HepG2 (cell line): ENCODE measurements around the gene DMAC2L. TPM values are rescaled to one million over a fixed set of nuclear protein-coding genes. Genes with fewer than 3 reads are reported as not detected.

Experiments used
- ATAC-seq: fragments of 200-7000 bp; cut with Tn5 transposase; 3 replicates; pipeline ENCODE4 v1.9.1; 2020; ENCODE audit warnings: mild to moderate bottlenecking, moderate library complexity
- BruUV-seq: library from RNA; stranded (reverse); fragments of 400-500 nt; replicated peaks from 2 replicates; lab custom pipeline; 2021; lab: Mats Ljungman, UMichigan
- CTCF ChIA-PET: fragments of 300-600 bp; formaldehyde crosslinking; extraction: SDS; loops from one replicate; lab custom pipeline; 2021; ENCODE audit warnings: low total read pairs, inconsistent platforms, low intra/inter-chr PET ratio; lab: Yijun Ruan, JAX
- POLR2A ChIA-PET: fragments of 350-600 bp; sonication (Branson Sonifier 250); formaldehyde crosslinking; loops from one replicate; lab custom pipeline; 2020; ENCODE audit warnings: antibody characterized with exemption, inconsistent platforms; lab: Yijun Ruan, JAX
- DNase-seq: peaks from one replicate; pipeline ENCODE4 v3.0.0-alpha.2; 2015; ENCODE audit warnings: low spot score
- FAIRE-seq: peaks from 3 replicates; lab custom pipeline; 2011; peaks lifted over from hg19 to GRCh38; lab: Jason Lieb, UNC
- H2AFZ ChIP-seq: one replicate; pipeline ENCODE4 v1.6.1; 2011; ENCODE audit warnings: low read length, inconsistent platforms
- H3K27ac ChIP-seq: fragments of 300-600 bp; 3 replicates; pipeline ENCODE4 v1.8.0; 2011; ENCODE audit warnings: mixed run types, mild to moderate bottlenecking, mixed read lengths, low read length, inconsistent platforms; ENCODE audit not compliant: insufficient read depth; ENCODE audit errors: extremely low read length
- H3K27me3 ChIP-seq, 2 experiments: fragments of 200-600 bp in 1 of 2; 2 replicates in 1 of 2; 3 replicates in 1 of 2; pipeline versions ENCODE4 v1.6.0 to v1.8.0; 2011; ENCODE audit warnings: low read length in 2 of 2, mild to moderate bottlenecking in 2 of 2, moderate library complexity in 2 of 2, inconsistent platforms in 1 of 2; ENCODE audit not compliant: insufficient read depth in 2 of 2, control insufficient read depth in 1 of 2
- H3K36me3 ChIP-seq, 2 experiments: fragments of 200-600 bp in 1 of 2; replicated peaks in 1 of 2; 2 replicates in 1 of 2; 3 replicates in 1 of 2; pipeline versions ENCODE4 v1.5.1 to v1.8.0; 2011; ENCODE audit warnings: low read length in 2 of 2, inconsistent platforms in 1 of 2; ENCODE audit not compliant: insufficient read depth in 2 of 2, control insufficient read depth in 1 of 2
- H3K4me1 ChIP-seq: 2 replicates; pipeline ENCODE4 v1.5.1; 2012; ENCODE audit warnings: low read length, inconsistent platforms; ENCODE audit not compliant: insufficient read depth
- H3K4me2 ChIP-seq: 2 replicates; pipeline ENCODE4 v1.6.0; 2011; ENCODE audit warnings: low read depth, low read length, inconsistent platforms
- H3K4me3 ChIP-seq, 3 experiments: fragments of 200-600 bp in 1 of 3; sonication (generic), shearing (Covaris generic) in 1 of 3; replicated peaks in 1 of 3; 2 replicates each; pipeline ENCODE4 v1.5.1; 2011 to 2016; ENCODE audit warnings: low read length in 3 of 3, inconsistent platforms in 2 of 3, low read depth in 2 of 3, mild to moderate bottlenecking in 2 of 3, control low read depth in 1 of 3, mixed read lengths in 1 of 3; ENCODE audit not compliant: insufficient read depth in 1 of 3
- H3K79me2 ChIP-seq: one replicate; pipeline ENCODE4 v1.6.1; 2011; ENCODE audit warnings: low read length, inconsistent platforms; ENCODE audit not compliant: insufficient read depth
- H3K9ac ChIP-seq: 2 replicates; pipeline ENCODE4 v1.6.0; 2011; ENCODE audit warnings: mild to moderate bottlenecking, low read depth, low read length, inconsistent platforms; ENCODE audit not compliant: insufficient read depth
- H3K9me3 ChIP-seq: 2 replicates; pipeline ENCODE4 v1.5.1; 2012; ENCODE audit warnings: mild to moderate bottlenecking, low read length
- H4K20me1 ChIP-seq: 2 replicates; pipeline ENCODE4 v1.6.0; 2011; ENCODE audit warnings: inconsistent platforms, mild to moderate bottlenecking, low read length, moderate library complexity; ENCODE audit not compliant: insufficient read depth
- DMAP1 ChIP-seq: IDR thresholded peaks from 2 replicates; pipeline ENCODE4 v1.6.1; 2016
- TSC22D2 ChIP-seq: sonication (generic); formaldehyde crosslinking; IDR thresholded peaks from 2 replicates; pipeline ENCODE4 v1.5.1; 2020; ENCODE audit warnings: missing genetic modification reagents, mild to moderate bottlenecking, borderline replicate concordance
- ZNF343 ChIP-seq: sonication (generic); formaldehyde crosslinking; IDR thresholded peaks from 2 replicates; pipeline ENCODE4 v1.4.0; 2020; ENCODE audit warnings: mild to moderate bottlenecking, missing genetic modification reagents
- WGBS: methylation state at CpG from one replicate; pipeline ENCODE4 v1.1.6; 2017; ENCODE audit warnings: low lambda C conversion rate; 5-methylcytosine and 5-hydroxymethylcytosine counted together
- in situ Hi-C: cut with HindIII; loops from 2 replicates; pipeline ENCODE4 v1.10.0; 2017; ENCODE audit warnings: low pct_unique_long_range_greater_than_20kb; ENCODE audit not compliant: extremely low pct_ligation_motif_present
- intact Hi-C: fragments of 100-400 bp; cut with micrococcal nuclease; formaldehyde crosslinking; loops from one replicate; pipeline ENCODE4 v1.10.0; 2022; ENCODE audit not compliant: unreplicated experiment
- polyA plus RNA-seq, 8 experiments: library from polyadenylated mRNA; depleted of rRNA in 3 of 8; stranded (reverse) in 7 of 8; unstranded in 1 of 8; fragments of >200 nt; fragmentation: Illumina TruSeq in 4 of 8; extraction: Trizol in 4 of 8; gene quantifications; 2 replicates each; pipeline versions ENCODE4 v1.2.1 to v1.2.3, GENCODE V29; 2011 to 2016; ENCODE audit warnings: low read depth in 4 of 8, missing spikeins in 1 of 8, mixed read lengths in 1 of 8; ENCODE audit not compliant: insufficient read depth in 1 of 8
- total RNA-seq, 5 experiments: library from RNA; depleted of rRNA; stranded (reverse); fragments of >200 nt; fragmentation: Illumina TruSeq; extraction: Trizol; gene quantifications; 2 replicates each; pipeline ENCODE4 v1.2.3, GENCODE V29; 2016; ENCODE audit warnings: low read depth in 1 of 5
- TF ChIP-seq, protein P1 (sequence below): IDR thresholded peaks from 2 replicates; pipeline ENCODE4 v1.6.1; 2016; ENCODE audit warnings: low read depth, missing genetic modification reagents, missing compliant biosample characterization

DMAC2L gene
- total and polyA plus RNA-seq, 2 of the 13 experiments (the other 11 are each of a cell fraction or from before 2014, with no cell fraction given): 19.4 to 23.2 TPM

DNA sequence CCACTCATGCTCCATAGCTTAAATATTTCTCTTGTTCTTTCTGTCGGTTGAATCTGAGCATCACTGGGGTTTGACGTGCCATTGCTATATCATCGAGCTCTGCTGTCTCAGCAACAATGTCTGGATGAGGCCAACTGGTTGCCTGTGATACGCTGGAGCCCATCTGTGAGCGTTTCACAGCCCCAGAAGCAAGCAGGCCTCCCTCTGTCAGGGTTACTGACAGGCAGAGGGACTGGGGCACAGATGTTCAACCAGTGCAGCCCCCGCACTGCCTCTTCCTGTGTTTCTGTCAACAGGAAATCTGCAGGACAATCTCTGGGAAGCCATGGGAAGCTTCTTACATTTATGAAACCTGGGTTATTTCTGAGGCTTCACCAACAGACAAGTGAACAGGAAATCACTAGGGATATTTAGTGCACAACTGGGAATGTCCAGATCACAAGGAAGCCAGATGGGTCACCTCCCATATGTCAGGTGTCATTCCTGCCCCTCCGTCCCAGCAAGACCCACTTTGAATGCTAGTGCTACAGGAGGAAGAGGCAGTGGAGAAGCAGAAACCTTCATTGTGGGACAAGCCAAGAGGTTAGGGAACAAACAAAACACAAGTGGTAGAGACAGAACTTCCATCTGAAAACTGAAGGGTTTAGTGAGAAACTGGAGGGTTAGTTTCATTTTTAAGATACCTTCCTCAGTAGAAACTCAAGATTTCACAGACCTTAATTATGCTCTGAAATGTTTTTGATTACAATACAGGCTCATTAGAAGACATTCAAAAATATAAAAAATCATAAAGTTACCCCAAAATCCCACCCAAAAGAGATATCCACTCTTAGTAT is 24.1 kb downstream of the DMAC2L start (continued):
- no peak for TF ChIP-seq TSC22D2
- TF ChIP-seq, protein P1, sequence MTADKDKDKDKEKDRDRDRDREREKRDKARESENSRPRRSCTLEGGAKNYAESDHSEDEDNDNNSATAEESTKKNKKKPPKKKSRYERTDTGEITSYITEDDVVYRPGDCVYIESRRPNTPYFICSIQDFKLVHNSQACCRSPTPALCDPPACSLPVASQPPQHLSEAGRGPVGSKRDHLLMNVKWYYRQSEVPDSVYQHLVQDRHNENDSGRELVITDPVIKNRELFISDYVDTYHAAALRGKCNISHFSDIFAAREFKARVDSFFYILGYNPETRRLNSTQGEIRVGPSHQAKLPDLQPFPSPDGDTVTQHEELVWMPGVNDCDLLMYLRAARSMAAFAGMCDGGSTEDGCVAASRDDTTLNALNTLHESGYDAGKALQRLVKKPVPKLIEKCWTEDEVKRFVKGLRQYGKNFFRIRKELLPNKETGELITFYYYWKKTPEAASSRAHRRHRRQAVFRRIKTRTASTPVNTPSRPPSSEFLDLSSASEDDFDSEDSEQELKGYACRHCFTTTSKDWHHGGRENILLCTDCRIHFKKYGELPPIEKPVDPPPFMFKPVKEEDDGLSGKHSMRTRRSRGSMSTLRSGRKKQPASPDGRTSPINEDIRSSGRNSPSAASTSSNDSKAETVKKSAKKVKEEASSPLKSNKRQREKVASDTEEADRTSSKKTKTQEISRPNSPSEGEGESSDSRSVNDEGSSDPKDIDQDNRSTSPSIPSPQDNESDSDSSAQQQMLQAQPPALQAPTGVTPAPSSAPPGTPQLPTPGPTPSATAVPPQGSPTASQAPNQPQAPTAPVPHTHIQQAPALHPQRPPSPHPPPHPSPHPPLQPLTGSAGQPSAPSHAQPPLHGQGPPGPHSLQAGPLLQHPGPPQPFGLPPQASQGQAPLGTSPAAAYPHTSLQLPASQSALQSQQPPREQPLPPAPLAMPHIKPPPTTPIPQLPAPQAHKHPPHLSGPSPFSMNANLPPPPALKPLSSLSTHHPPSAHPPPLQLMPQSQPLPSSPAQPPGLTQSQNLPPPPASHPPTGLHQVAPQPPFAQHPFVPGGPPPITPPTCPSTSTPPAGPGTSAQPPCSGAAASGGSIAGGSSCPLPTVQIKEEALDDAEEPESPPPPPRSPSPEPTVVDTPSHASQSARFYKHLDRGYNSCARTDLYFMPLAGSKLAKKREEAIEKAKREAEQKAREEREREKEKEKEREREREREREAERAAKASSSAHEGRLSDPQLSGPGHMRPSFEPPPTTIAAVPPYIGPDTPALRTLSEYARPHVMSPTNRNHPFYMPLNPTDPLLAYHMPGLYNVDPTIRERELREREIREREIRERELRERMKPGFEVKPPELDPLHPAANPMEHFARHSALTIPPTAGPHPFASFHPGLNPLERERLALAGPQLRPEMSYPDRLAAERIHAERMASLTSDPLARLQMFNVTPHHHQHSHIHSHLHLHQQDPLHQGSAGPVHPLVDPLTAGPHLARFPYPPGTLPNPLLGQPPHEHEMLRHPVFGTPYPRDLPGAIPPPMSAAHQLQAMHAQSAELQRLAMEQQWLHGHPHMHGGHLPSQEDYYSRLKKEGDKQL (CRISPR knock-in tag): no peak
- TF ChIP-seq, all 625 proteins: peak for 0

DNA sequence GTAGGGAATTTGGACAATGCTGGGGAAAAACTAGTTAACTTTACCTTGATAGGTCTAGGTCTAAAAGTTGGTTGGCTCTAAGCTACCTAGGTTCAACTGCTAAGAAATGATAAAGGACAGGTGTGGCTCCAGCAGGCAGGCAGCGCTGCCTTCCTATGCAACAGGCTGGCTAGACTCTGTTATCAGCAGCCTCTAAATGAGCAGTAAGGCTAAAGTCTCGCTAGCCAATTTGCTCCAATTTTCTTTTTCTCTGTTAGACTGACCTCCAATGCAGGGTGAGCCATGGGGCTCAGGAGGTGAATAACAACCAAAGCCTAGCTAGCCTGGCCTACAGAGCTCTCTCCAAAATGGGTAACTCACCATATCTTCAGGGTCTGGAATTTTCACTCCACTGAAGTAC is 26.5 kb downstream of the DMAC2L start:
- no TSS peak for BruUV-seq
- no peaks in the 10 kb centered on the region for H3K27me3 ChIP-seq
- CTCF ChIA-PET: no interaction called here
- no peak overlapping the region for H3K9ac ChIP-seq
- no peak for TF ChIP-seq DMAP1
- no peak for TF ChIP-seq ZNF343 (CRISPR knock-in tag)
- H3K9me3 ChIP-seq: no peaks in the 10 kb centered on the region
- in situ Hi-C loops: no loop called here
- intact Hi-C loops: no loop called here
- H3K4me1 ChIP-seq: peaks cover 22% of the 10 kb centered on the region
- H3K27ac ChIP-seq: no peak overlapping the region
- no peak for FAIRE-seq
- DNase-seq: no peak
- H4K20me1 ChIP-seq: no peaks in the 10 kb centered on the region
- H3K36me3 ChIP-seq: peaks cover 0 to 2% of the 10 kb centered on the region in 2 experiments; a peak in 1 of 5 replicates
- 89% methylated on average over 2 of the region's 2 CpGs for WGBS
- no peak overlapping the region for H3K4me2 ChIP-seq
- no peak overlapping the region for H2AFZ ChIP-seq
- no peak overlapping the region for H3K4me3 ChIP-seq
- POLR2A ChIA-PET: no interaction called here
- ATAC-seq: no peak
- no peaks in the 10 kb centered on the region for H3K79me2 ChIP-seq
